Coronary artery (tissue), 2 donors: Measurements from ENCODE around the gene LDAF1.

Experiments
- DNase-seq: peaks from one replicate; pipeline ENCODE4 v3.0.0-alpha.2; 2017; ENCODE audit warnings: low spot score
- H3K27ac ChIP-seq, 2 donors: fragments of 200-600 bp; sonication (generic); one replicate each; pipeline ENCODE4 v1.5.1; 2016 to 2019
- H3K4me3 ChIP-seq: fragments of 200-600 bp; sonication (generic); 2 replicates; pipeline ENCODE4 v1.5.1; 2016; ENCODE audit warnings: mild to moderate bottlenecking, moderate library complexity
- TF ChIP-seq, protein P1 (sequence below): fragments of 200-600 bp; sonication (generic); IDR thresholded peaks from one replicate; pipeline ENCODE4 v1.5.1; 2019; ENCODE audit warnings: antibody characterized with exemption

Gene LDAF1

DNA sequence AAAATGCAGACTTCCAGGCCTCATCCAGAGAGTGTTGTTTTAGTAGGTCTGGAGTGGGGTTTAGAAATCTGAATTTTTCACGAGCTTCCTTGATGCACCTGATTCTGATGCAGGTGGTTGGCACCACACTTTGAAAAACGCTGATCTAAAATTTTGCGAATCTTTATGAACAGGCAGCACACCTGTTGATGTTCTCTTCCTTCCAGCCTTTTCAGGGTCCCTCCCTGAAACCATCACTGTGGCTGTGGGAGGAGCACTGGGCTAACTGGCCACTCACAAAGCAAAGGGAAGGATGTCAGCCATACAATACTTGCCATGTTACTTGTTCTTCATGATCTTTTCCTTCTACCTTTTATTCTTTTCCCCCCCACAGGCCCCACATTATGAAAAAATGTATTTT is 14.2 kb downstream of the LDAF1 start:
- no peak overlapping the region for H3K4me3 ChIP-seq
- TF ChIP-seq, protein P1, sequence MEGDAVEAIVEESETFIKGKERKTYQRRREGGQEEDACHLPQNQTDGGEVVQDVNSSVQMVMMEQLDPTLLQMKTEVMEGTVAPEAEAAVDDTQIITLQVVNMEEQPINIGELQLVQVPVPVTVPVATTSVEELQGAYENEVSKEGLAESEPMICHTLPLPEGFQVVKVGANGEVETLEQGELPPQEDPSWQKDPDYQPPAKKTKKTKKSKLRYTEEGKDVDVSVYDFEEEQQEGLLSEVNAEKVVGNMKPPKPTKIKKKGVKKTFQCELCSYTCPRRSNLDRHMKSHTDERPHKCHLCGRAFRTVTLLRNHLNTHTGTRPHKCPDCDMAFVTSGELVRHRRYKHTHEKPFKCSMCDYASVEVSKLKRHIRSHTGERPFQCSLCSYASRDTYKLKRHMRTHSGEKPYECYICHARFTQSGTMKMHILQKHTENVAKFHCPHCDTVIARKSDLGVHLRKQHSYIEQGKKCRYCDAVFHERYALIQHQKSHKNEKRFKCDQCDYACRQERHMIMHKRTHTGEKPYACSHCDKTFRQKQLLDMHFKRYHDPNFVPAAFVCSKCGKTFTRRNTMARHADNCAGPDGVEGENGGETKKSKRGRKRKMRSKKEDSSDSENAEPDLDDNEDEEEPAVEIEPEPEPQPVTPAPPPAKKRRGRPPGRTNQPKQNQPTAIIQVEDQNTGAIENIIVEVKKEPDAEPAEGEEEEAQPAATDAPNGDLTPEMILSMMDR, result no peak

DNA sequence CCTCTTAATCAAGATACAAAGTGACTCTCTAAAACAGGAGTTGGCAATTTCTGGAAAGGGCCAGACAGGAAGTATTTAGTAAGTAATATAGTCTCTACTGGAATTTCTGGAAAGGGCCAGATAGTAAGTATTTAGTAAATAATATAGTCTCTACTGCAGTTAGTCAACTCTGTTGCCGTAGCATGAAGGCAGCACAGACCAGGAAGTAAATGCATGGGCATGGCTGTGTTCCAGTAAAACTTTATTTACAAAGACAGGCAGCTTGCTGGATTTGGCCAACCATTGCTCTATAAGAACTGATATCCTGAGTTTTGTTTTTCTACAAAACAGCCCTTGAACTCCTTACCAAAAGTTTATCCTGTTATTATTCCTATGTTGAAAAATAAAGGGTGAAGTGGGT is 16.9 kb downstream of the LDAF1 start:
- no peak overlapping the region for H3K4me3 ChIP-seq
- H3K27ac ChIP-seq, result no peak overlapping the region
- TF ChIP-seq, protein P1, result no peak
- no peak for DNase-seq

More for the DNA sequence above, 14.2 kb downstream of the LDAF1 start:
- DNase-seq, result no peak
- H3K27ac ChIP-seq, result no peak overlapping the region

DNA sequence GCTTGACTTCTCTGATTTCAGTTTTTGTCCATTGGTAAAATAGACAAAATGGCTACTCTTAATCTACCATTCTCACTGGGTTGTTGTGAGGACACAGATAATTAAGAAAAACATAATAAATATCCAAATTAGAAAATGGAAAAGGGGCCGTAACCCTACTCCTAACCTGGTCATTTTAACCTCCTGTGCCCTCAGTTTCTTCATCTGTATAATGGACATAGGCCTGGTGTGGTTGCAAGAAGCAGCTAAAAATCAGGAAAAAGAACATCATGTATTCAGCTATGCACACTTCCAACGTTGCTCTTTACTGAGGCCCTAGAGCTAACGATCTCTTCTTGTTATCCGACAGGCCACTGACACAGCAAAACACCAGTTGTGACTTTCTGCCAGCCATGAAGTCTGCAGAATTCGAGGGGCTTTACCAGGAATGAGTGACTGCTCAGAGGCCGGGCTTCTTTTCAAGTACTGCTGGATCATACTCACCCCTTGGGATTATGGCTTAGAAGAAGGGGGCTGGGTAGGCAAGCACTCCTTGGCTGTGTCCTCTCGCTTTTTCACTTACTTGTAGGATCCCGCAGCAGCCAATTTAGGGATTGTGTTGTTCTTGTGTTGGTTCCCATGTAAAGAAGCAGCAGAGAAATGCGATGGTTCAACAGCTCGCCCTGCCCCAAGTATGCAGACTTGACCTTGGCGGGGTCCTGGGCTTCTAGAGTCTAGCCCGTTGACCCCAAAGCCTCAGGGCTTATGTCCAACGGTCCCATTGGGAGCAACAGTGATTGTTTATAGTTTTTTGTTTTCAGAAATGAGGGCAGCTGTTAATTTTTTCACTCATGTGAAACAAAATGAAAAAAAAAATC is 20.9 kb downstream of the LDAF1 start:
- TF ChIP-seq, protein P1, result no peak
- Histone ChIP-seq H3K4me3 (no peak overlapping the region), H3K27ac (peak overlapping the region; percentile 44 to 75)
- no peak for DNase-seq

DNA sequence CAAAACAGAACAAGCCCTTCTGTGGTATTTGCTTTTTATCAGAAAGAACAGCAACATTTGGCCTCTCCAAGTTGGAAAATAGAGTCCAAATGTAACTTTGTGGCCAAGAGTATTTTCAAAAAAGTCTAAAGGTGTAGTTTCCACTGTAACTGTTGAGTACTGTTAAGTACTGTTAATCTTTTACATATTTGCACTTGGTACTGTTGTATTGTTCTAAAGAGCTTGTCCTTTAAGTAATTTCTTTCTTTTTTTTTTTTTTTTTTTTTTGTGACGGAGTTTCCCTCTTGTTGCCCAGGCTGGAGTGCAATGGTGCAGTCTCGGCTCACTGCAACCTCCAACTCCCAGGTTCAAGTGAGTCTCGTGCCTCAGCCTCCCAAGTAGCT is 21.5 kb downstream of the LDAF1 start:
- DNase-seq, result no peak
- no peak overlapping the region for H3K4me3 ChIP-seq
- peak overlapping the region in 1 of 2 donors; percentile 44 for H3K27ac ChIP-seq
- TF ChIP-seq, protein P1, result no peak

DNA sequence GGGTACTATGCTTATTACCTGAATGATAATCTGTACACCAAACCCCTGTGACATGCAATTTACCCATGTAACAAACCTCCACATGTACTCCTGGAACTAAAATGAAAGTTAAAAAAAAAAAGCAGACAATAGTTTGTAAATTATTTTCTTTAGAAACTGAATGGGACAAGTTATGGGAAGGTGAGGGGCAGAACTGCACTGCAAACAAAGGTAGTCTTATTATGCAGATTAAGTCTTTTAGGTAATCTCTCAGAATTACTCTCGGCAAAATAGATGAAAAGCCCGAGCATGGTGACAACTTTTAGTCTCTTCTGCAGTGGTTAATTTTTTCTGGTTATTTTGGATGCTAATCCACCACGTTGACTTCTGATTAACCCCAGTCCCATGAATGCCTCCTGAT is 25.5 kb downstream of the LDAF1 start:
- H3K27ac ChIP-seq, result no peak overlapping the region
- TF ChIP-seq, protein P1, result no peak
- no peak overlapping the region for H3K4me3 ChIP-seq
- DNase-seq, result no peak

DNA sequence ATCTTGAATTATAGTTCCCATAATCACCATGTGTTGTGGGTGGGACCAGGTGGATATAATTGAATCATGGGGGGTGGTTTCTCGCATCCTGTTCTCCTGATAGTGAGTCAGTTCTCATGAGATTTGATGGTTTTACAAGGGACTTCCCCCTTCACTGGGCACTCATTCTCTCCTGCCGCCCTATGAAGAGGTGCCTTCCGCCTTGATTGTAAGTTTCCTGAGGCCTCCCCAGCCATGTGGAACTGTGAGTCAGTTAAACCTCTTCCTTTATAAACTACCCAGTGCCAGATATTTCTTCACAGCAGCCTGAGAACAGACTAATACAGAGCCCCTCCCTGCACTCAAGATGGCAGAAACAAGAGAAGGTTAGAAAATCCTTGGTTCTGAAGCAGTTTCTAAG is 26.4 kb downstream of the LDAF1 start:
- DNase-seq, result no peak
- H3K27ac ChIP-seq, result no peak overlapping the region
- TF ChIP-seq, protein P1, result no peak
- no peak overlapping the region for H3K4me3 ChIP-seq
